Measurements from ENCODE around the gene CYP3A7. TPM values are rescaled to one million over a fixed set of nuclear protein-coding genes. Genes with fewer than 3 reads are reported as not detected.
A peak's percentile ranks its signal among the peaks of the same experiment; 100 is the strongest.

Gene CYP3A7
- total RNA-seq (2022) = 0.71 and 0.86 TPM in 2 replicates
- percentile 23 among the genes with signal in this experiment for Bru-seq, nascent RNA
- percentile 26 among the genes with signal in this experiment for BruChase-seq, experiment 1, labeled RNA remaining after a 6-hour chase
- BruChase-seq, experiment 2, labeled RNA remaining after a 2-hour chase = percentile 24 among the genes with signal in this experiment
- long read RNA-seq, partial matches to known transcripts = 0 of 1 reads
- long read RNA-seq, other reads (novel, unspliced or antisense) = 0 of 1 reads

- no peaks in the 10 kb centered on the region for H3K4me1 Mint-ChIP-seq (ENCODE audit: low read depth, unreplicated experiment)
- intact Hi-C loops (cut with micrococcal nuclease; ENCODE audit: unreplicated experiment) = no loop called here
- BruUV-seq (replicated peaks) = no TSS peak
- H3K27me3 Mint-ChIP-seq (ENCODE audit: unreplicated experiment) = no peaks in the 10 kb centered on the region
- H3K36me3 Mint-ChIP-seq (ENCODE audit: insufficient read depth, unreplicated experiment) = no peaks in the 10 kb centered on the region
- no peak within 1 kb of the TSS for H3K27ac Mint-ChIP-seq (ENCODE audit: unreplicated experiment)
- DNase-seq = no peak
- no peak within 1 kb of the TSS for H3K4me3 Mint-ChIP-seq (ENCODE audit: low read depth, unreplicated experiment)
- no peaks in the 10 kb centered on the region for H3K9me3 Mint-ChIP-seq (ENCODE audit: low read depth, unreplicated experiment)
- no peak for TF ChIP-seq CTCF (IDR thresholded peaks at IDR 0.05; ENCODE audit: unreplicated experiment)
- CTCF ChIA-PET = no interaction called here
Measured at GRCh38 chr7:99734987-99735386, at the start of gene CYP3A7. CYP3A7 (minus strand) TSS chr7:99735196; CDS start chr7:99735093, 103 bp downstream.

- no peak for TF ChIP-seq CTCF (IDR thresholded peaks at IDR 0.05; ENCODE audit: unreplicated experiment)
- DNase-seq = no peak
- intact Hi-C loops (cut with micrococcal nuclease; ENCODE audit: unreplicated experiment) = no loop called here
- Mint-ChIP-seq H3K4me3 (ENCODE audit: low read depth, unreplicated experiment) (no peak within 1 kb of the TSS), H3K9me3 (ENCODE audit: low read depth, unreplicated experiment) (no peaks in the 10 kb centered on the region), H3K27me3 (ENCODE audit: unreplicated experiment) (no peaks in the 10 kb centered on the region), H3K36me3 (ENCODE audit: insufficient read depth, unreplicated experiment) (no peaks in the 10 kb centered on the region), H3K27ac (ENCODE audit: unreplicated experiment) (no peak within 1 kb of the TSS), H3K4me1 (ENCODE audit: low read depth, unreplicated experiment) (no peaks in the 10 kb centered on the region)
- no TSS peak for BruUV-seq (replicated peaks)
- CTCF ChIA-PET = no interaction called here
Measured at GRCh38 chr7:99784007-99784406, 49.0 kb upstream of the CYP3A7 start, which contains the start of gene CYP3A4. CYP3A4 (minus strand) TSS chr7:99784184; CDS start chr7:99784081, 103 bp downstream.

- H3K4me1 Mint-ChIP-seq (ENCODE audit: low read depth, unreplicated experiment) = no peaks in the 10 kb centered on the region
- no peaks in the 10 kb centered on the region for H3K36me3 Mint-ChIP-seq (ENCODE audit: insufficient read depth, unreplicated experiment)
- TF ChIP-seq CTCF (IDR thresholded peaks at IDR 0.05; ENCODE audit: unreplicated experiment) = no peak
- H3K27me3 Mint-ChIP-seq (ENCODE audit: unreplicated experiment) = no peaks in the 10 kb centered on the region
- H3K9me3 Mint-ChIP-seq (ENCODE audit: low read depth, unreplicated experiment) = no peaks in the 10 kb centered on the region
- no peak overlapping the region for H3K27ac Mint-ChIP-seq (ENCODE audit: unreplicated experiment)
- CTCF ChIA-PET = no interaction called here
- BruUV-seq (replicated peaks) = no TSS peak
- no peak overlapping the region for H3K4me3 Mint-ChIP-seq (ENCODE audit: low read depth, unreplicated experiment)
- intact Hi-C loops (cut with micrococcal nuclease; ENCODE audit: unreplicated experiment) = no loop called here
- DNase-seq = no peak
Measured at GRCh38 chr7:99782012-99782953, 47.3 kb upstream of the CYP3A7 start.

- Mint-ChIP-seq H3K9me3 (ENCODE audit: low read depth, unreplicated experiment) (no peaks in the 10 kb centered on the region), H3K4me3 (ENCODE audit: low read depth, unreplicated experiment) (no peak overlapping the region), H3K27ac (ENCODE audit: unreplicated experiment) (no peak overlapping the region), H3K36me3 (ENCODE audit: insufficient read depth, unreplicated experiment) (no peaks in the 10 kb centered on the region), H3K27me3 (ENCODE audit: unreplicated experiment) (no peaks in the 10 kb centered on the region), H3K4me1 (ENCODE audit: low read depth, unreplicated experiment) (no peaks in the 10 kb centered on the region)
- DNase-seq = no peak
- intact Hi-C loops (cut with micrococcal nuclease; ENCODE audit: unreplicated experiment) = no loop called here
- CTCF ChIA-PET = no interaction called here
- BruUV-seq (replicated peaks) = no TSS peak
- no peak for TF ChIP-seq CTCF (IDR thresholded peaks at IDR 0.05; ENCODE audit: unreplicated experiment)
Measured at GRCh38 chr7:99780588-99780987, 45.6 kb upstream of the CYP3A7 start.
